B cell (primary cell): Measurements from ENCODE around the gene KCTD13.

Experiments
- CTCF ChIP-seq: fragments of 200-600 bp; IDR thresholded peaks from one replicate; pipeline ENCODE4 v1.8.0; 2022; ENCODE audit warnings: antibody characterized with exemption, mild to moderate bottlenecking
- EZH2 ChIP-seq: IDR thresholded peaks from 2 replicates; pipeline ENCODE4 v1.6.1; 2012; ENCODE audit warnings: borderline replicate concordance, low read depth, mild to moderate bottlenecking, moderate library complexity, low read length; ENCODE audit not compliant: insufficient read depth, poor library complexity, severe bottlenecking

GRCh38 chr16:29972992-29973383, 47.0 kb upstream of the KCTD13 start:
- TF ChIP-seq CTCF = no peak
- TF ChIP-seq EZH2 = no peak
